ENCODE data around the gene CD244.
"Not testable (repeated sequence)": the region's sequence is repeated elsewhere in the genome, so short reads cannot be mapped to it uniquely, and the experiment has no call there.

The CD244 gene

GRCh38 chr1:160862203-160863060, at the start of gene CD244:
Gene CD244 (minus strand): TSS chr1:160862887. CDS start chr1:160862677, 210 bp downstream.
- intact Hi-C loops (cut with DNase I), result no loop called here
- DNase-seq, result peak in 23 of 42 donors; percentile 2 to 54 (median 17)

GRCh38 chr1:160911925-160912324, 49.2 kb upstream of the CD244 start:
- intact Hi-C loops (cut with DNase I), result no loop called here
- no peak for DNase-seq

GRCh38 chr1:160911441-160911840, 48.8 kb upstream of the CD244 start:
- DNase-seq, result no peak
- intact Hi-C loops (cut with DNase I), result no loop called here

GRCh38 chr1:160910170-160910750, 47.6 kb upstream of the CD244 start:
- no peak for DNase-seq
- intact Hi-C loops (cut with DNase I), result no loop called here

- no peak for DNase-seq
- intact Hi-C loops (cut with DNase I), result no loop called here
Measured at GRCh38 chr1:160907976-160908375, 45.3 kb upstream of the CD244 start.

DNA sequence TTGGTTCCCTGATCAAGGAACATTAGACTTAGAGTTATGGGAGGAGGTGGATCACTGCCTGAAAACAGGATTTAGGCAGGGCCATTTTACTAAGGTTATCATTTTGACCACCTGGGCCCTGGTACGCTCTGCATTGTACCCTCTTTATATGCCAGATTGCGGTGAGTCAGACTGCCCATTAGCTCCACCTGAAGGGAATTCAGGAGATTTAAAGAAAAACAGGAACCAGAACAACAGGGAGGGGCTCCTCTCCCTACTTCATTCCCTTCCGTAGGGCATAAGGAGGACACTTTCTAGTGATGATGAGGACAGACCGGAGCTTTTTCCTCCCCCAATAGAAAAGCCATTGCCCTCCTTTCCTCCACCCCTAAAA, 42.9 kb upstream of the CD244 start:
- no peak for DNase-seq
- intact Hi-C loops (cut with DNase I), result no loop called here

DNA sequence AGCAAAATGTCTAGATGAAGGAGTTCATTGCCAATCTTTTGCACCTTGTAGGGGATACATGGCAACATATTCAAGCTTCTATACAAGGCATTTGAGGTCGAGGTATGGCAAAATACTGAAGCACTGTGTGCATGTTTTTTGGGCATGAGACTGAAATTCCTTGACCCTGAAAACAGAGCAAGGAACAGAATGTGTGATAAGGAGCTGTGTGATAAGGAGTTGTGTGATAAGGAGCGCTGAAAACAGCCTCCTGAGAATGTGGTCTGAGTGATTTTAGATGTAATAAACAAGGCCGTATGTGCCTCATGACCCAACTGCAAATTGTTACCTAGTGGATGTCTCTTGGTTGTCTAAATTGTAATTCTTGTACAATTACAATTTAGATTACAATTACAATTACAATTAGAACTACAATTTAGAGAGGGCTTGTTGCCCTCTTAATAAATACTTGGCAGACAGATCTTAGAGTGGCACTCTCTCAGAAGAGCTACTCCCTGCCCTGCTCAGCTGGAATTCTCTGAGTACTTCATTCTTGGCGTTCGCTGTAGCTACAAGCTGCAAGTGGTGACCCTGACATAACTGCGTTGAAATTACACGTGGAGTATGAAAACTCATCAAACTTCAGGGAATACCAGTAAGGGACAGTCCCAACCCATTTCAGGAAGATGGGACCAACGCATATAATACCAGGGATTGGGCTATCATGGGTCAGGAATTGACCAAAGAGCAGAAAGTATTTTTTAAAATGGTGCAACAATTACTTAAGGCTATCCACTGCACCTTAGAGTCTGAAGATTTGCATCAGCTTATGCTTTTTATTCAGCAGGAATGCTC, 42.3 kb upstream of the CD244 start:
- intact Hi-C loops (cut with DNase I), result no loop called here
- DNase-seq, result no peak

- not testable (repeated sequence) for DNase-seq
Measured at GRCh38 chr1:160902251-160902650, 39.6 kb upstream of the CD244 start.

GRCh38 chr1:160901768-160902167, 39.1 kb upstream of the CD244 start:
- intact Hi-C loops (cut with DNase I), result no loop called here
- DNase-seq, result no peak

More at GRCh38 chr1:160902251-160902650, 39.6 kb upstream of the CD244 start:
- intact Hi-C loops (cut with DNase I), result not testable (repeated sequence)

GRCh38 chr1:160900683-160901082, 38.0 kb upstream of the CD244 start:
- intact Hi-C loops (cut with DNase I); DNase-seq: not testable (repeated sequence)

DNA sequence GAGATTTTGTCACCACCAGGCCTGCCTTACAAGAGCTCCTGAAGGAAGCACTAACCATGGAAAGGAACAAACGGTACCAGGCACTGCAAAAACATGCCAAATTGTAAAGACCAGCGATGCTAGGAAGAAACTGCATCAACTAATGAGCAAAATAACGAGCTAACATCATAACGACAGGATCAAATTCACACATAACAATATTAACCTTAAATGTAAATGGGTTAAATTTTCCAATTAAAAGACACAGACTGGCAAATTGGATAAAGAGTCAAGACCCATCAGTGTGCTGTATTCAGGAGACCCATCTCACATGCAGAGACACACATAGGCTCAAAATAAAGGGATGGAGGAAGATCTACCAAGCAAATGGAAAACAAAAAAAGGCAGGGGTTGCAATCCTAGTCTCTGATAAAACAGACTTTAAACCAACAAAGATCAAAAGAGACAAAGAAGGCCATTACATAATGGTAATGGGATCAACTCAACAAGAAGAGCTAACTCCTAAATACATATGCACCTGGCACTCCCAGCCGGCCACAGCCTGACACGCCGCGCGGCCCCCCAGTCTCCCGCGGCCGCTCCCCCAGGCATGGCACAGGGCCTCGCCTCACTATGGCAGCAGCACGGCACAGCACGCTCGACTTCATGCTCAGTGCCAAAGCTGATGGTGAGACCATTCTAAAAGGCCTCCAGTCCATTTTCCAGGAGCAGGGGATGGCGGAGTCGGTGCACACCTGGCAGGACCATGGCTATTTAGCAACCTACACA, 31.9 kb upstream of the CD244 start:
- intact Hi-C loops (cut with DNase I); DNase-seq: not testable (repeated sequence)

DNA sequence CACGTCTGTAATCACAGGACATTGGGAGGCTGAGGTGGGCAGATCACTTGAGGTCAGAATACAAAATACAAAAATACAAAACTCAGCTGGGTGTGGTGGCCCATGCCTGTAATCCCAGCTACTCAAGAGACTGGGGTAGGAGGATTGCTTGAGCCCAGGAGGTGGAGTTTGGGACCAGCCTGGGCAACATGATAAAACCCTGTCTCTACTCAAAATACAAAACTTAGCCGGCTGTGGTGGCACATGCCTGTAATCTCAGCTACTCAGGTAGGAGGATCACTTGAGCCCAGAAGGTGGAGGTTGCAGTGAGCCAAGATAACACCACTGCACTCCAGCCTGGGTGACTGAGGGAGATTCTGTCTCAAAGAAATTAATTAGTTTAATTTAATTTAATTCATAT, 28.8 kb upstream of the CD244 start:
- intact Hi-C loops (cut with DNase I), result no loop called here
- DNase-seq, result no peak

DNA sequence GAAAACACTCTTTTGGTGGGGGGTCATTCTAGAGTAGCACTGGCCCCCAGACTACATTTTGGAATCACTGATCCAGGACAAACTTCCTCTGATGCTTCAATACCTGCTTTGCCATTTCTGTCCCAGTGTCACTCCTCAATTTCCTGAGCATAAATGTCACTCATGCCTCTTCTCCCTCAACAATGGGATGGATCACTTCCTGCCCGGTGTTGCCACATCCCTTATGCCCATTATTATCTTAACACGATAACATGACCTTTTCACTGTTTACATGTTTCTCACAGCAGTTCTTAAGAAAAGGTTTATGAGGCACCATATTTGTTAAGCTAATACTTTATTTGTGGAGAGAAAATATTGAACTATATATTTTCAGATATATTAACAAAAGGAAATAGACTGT, 26.2 kb upstream of the CD244 start:
- intact Hi-C loops (cut with DNase I), result no loop called here
- no peak for DNase-seq

DNA sequence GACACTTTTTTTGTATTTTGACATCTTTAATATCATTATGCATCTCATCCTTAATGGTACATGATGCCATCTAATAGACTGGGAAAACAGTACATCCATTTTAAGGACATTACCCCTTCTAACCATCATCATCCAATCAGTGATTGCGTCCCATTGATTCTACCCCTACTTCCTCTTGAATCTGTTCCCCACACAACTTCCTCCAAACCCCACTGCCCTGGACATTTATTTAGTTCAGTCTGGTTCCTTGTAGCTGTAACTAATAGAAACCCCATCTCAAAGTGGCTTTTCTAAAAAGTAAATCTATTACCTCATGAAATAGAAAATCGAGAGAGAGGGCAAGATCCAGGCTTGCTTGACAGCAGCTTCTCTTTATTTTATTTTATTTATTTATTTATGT, 24.4 kb upstream of the CD244 start:
- intact Hi-C loops (cut with DNase I), result no loop called here
- no peak for DNase-seq

DNA sequence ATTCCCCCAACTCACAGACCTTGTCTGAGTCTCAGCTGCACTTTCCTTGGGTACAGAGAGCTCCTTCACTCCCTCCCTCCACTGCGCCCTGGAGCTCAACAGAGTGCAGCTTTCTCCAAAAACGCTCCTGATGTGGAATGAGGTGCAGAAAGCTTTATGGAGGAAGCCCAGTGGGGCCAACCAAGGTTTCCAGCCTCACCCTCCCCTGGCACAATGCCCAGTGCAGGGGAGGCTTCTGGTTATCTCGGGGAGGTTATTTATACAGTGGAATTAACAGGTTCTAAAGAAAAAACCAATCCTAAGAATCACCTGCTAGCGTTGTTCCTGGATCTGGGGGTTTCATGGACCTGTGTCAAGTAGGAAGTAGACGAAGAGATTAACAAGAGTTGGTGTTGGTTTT, 22.4 kb upstream of the CD244 start, which contains the start of gene ITLN1:
Gene ITLN1, minus strand, starts transcription at position 139 of the 400 bp plus-strand sequence. CDS start 303 bp downstream, outside the sequence.
- intact Hi-C loops (cut with DNase I), result no loop called here
- DNase-seq, result no peak

GRCh38 chr1:160884579-160884978, 21.9 kb upstream of the CD244 start:
- no peak for DNase-seq
- intact Hi-C loops (cut with DNase I), result no loop called here

DNA sequence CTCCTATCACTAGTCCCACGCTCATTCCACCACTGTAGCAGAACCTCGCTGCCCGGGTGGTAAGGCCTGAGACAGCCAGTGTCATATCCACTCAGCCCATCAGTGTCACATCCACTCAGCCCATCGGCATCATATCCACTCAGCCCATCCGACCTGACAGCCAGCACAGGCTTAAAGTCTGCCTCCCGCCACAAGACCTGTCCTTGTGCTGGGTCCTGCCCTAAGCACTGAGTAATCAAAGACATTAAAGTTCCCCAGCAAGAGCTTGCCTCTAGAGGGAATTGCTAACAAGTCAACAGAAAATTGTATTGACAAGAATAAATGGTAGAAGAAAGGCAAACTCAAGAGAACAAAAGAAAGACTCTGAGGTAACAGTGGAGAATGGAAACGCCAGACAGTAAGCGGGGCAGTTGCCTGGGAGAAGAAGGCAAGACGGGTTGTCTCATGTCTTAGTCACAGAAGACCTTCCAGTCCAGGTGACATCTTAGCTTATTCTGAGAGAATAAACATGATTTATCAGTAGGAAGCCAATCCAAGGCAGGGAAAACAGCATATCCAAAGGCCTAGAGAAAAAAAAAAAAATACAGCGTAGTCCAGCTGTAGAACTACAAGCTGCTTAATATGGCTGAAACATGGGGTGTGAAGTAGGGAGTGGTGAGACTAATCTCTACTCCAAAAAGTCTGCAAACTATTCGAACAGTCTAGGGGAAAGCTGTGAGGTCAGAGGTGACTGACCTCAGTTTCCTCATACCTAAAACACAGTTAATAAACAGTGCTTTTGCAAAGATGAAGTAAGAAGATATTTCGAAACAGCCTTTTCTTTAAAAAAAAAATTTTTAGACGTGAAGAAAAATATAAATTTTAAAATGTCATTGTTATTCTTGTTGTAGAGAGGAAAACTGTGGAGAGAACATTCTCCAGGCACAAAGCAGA, 21.2 kb upstream of the CD244 start:
- intact Hi-C loops (cut with DNase I), result no loop called here
- DNase-seq, result no peak

DNA sequence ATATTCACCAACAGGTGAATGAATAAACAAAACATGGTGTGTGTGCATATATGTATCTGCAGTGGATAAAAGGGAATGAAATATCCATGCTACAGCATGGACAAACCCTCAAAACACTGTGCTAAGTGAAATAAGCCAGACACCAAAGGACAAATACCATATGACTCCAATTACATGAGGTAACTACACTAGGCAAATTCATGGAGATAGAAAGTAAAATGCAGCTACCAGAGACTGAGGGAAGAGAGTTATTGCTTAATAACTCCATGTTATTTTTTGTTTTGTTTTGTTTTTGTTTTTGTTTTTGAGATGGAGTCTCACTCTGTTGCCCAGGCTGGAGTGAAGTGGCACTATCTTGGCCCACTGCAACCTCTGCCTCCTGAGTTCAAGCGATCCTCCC, 19.9 kb upstream of the CD244 start:
- intact Hi-C loops (cut with DNase I), result no loop called here
- no peak for DNase-seq
